Ovary (tissue), 3 donors: ENCODE measurements around the gene GPD1L.

Experiments used
- CTCF ChIP-seq, 3 donors: fragments of 450-650 bp in 2 of 3; fragments of 200-600 bp in 1 of 3; IDR thresholded peaks; one replicate each; pipeline versions ENCODE4 v1.5.1 to v1.8.0; 2016 to 2022; ENCODE audit warnings: antibody characterized with exemption in 3 of 3, mild to moderate bottlenecking in 1 of 3
- POLR2A ChIP-seq: fragments of 450-650 bp; IDR thresholded peaks from one replicate; pipeline ENCODE4 v1.6.1; 2017; ENCODE audit warnings: antibody characterized with exemption, mild to moderate bottlenecking, moderate library complexity
- donor health status: DM: no; HTN: no; CAD: no.

- TF ChIP-seq POLR2A, result no peak
- TF ChIP-seq CTCF (IDR thresholded peaks at IDR 0.05), result no peak
Observed at GRCh38 chr3:32195995-32196540, 89.6 kb downstream of the GPD1L start.
